HG03571 (cell line): ENCODE results near the gene PDE9A.

Experiments used
- ATAC-seq: cut with Tn5 transposase; IDR thresholded peaks from one replicate; pipeline ENCODE4 v1.9.1; 2021; ENCODE audit not compliant: unreplicated experiment

PDE9A gene

DNA sequence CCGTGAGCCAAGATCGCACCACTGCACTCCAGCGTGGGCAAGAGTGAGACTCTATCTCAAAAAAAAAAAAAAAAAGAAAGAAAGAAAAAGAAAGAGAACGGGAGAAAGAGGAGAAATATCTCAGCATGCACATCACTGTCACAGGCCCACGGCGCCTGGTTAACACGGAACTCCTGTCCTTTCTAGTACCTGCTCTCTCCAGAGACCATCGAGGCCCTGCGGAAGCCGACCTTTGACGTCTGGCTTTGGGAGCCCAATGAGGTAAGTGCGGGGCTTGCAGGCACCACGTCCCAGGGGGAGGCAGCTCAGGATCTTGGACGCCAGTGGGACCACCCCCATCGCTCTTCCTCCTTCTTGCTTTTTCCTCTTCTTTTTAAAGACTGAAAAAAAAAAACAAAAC lies 100.4 kb downstream of the PDE9A start:
- ATAC-seq: no peak

DNA sequence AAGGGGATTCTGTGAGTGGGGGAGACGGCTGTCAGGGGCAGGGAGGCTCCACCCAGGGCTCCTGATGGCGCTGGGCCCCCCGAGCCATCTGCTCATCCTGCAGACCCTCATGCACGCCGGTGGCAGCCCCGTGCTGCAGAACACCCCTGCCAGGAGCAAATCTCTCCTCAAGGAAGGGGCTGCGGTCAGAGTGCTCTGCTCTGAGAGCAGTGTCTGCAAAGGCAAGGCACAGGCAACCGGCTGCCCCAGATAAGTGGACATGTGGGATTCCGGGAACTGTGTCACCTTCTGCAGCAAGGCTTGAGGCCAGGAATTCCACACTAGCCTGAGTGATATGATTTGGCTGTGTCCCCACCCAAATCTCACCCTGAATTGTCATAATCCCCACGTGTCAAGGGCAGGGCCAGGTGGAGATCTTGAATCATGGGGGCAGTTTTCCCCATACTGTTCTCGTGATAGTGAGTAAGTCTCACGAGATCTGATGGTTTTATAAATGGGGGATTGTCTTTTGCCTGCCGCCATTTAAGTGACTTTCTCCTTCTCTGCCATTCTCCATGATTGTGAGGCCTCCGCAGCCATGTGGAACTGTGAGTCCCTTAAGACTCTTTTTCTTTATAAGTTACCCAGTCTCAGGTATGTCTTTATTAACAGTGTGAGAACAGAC lies 101.0 kb downstream of the PDE9A start:
- no peak for ATAC-seq

DNA sequence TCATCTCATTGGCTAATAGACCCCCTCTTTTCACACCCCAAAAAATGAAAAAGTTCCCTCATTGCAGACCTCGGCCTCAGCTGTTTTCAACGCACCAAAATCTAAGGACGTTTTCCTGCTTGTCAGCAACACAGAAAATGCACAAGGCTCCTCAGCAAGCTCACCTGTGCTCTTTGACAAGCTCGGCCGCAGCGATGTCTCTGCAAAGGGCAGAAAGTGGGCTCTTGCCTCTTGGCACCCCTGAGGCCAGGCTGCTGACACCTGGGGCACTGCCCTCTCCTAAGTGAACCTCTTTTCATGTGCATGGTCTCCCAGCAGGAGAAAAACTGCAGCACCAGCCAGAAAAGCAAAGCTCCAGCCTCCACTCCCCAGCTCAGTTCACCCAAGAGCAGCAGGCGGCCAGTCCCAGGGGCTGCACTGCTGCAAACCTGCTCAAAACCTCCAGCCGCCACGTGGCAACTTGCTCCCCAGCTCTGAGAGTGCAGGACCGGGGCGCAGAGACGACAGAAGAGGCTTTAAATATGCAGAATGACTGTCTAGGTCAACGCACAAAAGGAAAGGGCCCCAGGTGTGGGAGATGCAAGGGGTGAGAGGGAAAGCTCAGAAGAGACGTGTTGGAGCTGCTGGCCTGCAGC lies 101.7 kb downstream of the PDE9A start:
- ATAC-seq: no peak

DNA sequence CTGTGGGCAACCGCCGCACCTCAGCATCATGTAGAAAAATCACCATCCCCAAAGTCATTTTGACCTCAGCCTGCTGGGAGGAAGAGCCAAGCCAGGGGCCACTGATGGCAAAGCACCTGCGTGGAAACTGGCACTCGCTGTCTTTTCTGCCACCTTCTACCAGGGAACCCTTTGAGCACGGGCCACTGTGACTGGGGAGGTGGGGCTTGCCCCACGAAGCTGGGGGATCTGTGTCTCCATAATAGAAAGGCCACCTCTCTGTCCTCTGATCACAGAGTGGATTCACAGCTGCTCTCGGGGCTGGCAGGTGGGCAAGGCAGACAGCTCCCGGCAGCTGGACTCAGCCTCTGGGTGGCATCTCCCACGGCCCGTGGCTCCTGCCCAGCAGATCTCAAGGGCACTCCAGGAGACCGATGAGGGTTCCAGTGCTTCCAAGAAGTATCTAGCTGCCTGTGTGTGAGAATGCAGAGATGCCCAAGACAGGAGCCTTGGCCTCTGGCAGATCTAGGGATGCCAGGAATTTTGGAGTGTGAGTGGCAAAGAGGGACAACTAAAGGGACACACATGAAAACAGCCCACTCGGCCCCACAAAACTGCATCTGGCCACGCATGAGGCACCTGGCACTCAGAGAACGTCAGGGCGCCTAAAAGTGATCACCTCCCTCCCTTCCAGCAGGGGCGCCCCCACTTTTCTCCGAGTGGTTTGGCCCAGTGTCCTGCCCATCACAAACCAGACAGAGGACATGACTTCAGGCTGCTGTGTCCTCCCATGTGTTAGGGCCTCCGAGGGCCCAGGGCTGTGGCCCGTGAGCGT lies 102.6 kb downstream of the PDE9A start:
- ATAC-seq: no peak

DNA sequence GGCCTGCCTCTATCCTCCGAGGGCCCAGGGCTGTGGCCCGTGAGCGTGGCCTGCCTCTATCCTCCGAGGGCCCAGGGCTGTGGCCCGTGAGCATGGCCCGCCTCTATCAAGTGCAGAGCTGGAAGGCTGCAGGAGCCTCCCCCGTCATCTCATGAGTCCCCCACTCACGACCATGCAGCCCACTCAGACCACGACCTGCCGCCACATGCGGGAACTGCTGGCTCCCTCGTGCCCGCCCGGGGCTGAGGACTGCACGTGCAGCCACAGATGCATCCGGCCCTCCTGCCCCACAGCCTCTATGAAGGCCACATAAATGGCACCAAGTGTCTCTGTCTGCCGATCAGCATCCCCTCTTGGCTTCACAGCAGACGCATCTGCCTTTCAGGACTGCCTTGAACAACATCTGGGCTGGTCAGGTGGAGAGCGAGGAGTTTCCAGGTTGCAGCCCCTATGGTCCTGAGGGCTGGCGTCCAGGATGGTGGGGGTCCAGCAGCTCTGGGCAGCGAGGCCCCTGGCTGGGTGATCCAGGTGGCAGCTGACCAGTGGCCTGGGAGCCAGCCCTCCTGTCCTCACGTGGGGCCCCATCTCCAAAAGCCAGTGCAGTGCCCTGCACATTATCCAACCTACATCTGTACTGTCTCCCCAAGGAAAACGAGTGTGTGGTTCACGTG lies 103.3 kb downstream of the PDE9A start:
- ATAC-seq: no peak

DNA sequence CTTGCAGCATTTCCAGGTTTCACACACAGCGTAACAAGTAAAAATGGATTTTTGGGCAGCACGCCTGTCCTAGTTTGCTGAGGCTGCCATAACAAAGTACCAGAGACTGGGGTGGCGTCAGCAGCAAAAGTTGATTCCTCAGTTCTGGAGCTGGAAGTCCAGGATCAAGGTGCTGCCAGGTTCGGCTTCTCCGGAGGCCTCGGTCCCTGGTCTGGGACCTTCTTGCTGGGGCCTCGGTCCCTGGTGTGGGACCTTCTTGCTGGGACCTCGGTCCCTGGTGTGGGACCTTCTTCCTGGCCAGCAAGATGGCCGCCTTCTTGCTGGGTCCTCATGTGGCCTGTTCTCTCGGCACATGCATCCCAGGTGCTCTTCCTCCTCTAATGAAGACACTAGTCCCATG lies 104.0 kb downstream of the PDE9A start:
- ATAC-seq: no peak

DNA sequence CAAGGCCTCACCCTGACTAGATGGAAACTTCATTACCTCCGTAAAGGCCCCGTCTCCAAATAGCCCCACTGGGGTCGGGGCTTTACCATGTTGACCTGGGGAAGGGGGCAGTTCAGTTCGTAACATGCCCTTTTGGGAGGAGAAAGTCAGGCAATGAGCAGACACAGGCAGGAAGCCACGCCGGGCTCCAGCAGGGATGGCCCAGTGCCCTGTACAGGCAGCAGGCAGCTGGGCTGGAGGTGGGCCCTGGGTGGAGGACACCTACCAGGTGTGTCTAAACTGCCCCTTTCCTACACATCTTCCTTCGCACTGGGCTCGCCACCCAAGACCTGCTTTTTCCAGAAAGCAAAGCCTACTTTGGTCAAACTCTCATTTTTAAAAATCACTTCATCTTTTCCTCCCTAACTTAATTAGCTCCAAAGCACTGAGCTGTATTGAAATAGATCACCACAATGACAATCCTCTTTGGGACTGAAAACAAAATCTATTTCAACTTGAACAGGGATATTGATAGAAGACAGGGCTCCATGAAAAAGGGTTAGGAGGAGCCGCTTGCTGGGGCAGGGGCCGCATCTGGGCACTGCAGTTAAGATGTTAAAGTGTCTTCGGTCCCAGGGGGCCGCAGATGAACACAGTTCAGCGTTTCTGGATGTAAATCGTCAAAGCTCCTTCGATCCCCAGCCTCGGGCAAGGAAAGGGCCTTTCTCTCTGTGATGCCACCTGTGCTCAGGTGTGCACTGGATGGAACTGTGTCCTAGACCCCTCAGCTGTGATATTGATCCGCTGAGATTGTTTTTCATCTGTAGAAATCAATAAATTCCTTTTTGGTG lies 104.6 kb downstream of the PDE9A start:
- ATAC-seq: no peak

DNA sequence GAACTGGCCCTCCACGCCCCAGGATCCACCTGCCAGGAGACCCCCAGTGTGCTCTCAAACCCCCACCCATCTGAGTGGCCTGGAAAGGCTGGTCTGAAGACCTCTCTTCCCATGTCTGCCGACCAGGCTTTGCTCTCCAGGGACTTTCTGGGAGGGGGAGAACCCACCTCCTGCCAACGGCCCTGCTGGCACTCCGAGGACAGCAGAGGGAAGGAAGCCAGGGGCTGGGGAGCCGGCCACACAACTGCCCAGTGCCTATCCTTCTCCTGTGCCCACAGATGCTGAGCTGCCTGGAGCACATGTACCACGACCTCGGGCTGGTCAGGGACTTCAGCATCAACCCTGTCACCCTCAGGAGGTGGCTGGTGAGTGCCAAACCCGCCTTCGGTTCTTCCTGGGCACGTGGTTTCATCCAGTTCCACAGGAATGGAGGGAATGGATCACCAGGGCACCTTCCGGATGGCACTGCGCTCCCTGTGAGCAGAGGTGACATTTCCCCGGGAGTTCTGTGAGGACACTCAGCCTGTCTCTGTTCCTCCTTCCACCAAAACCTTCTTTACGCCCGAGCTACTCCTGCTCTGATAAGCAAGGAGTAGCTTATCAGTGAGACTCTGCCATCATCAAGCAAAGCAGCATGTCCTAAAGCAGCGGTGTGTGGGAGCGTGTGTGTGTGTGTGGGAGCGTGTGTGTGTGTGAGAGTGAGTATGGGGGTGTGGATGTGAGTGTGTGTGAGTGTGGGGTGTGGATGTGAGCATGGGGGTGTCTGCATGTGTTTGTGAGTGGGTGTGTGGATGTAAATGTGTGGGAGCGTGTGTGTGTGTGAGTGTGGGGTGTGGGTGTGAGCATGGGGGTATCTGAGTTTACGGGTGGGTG lies 105.5 kb downstream of the PDE9A start:
- no peak for ATAC-seq

DNA sequence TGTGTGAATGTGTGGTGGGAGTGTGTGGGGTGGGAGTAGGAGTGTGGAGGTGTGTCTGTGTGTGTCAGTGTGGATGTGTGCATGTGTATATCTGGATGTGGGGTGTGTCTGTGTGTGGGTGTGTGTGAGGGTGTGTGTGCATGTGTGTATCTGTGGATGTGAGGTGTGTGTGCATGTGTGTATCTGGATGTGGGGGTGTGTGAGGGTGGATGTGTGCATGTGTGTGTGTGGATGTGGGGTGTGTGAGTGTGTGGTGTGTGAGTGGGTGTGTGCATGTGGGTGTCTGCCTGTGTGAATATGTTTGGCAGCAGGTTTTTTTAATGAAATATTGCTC lies 106.1 kb downstream of the PDE9A start:
- no peak for ATAC-seq

DNA sequence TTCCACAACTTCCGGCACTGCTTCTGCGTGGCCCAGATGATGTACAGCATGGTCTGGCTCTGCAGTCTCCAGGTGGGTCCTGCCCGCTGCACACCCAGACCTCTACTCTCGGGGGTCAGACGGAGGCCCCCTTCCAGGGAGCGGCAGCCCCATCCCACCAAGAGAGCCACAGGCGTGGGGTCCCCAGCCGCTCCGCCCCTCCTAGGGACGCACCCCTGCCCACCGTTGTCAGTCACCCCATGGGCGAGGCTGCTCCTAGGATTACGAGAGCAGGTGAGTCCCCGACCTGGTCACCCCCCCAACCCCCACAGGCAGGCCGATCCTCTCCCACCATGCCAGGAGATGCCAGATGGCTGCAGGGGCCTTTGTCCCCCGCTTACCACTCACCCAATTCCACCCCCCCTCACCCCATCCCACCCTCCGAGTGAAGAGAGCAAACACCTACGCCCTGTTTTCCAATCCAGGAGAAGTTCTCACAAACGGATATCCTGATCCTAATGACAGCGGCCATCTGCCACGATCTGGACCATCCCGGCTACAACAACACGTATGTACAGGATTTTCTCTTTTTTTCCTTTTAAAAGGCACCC lies 107.0 kb downstream of the PDE9A start:
- no peak for ATAC-seq

DNA sequence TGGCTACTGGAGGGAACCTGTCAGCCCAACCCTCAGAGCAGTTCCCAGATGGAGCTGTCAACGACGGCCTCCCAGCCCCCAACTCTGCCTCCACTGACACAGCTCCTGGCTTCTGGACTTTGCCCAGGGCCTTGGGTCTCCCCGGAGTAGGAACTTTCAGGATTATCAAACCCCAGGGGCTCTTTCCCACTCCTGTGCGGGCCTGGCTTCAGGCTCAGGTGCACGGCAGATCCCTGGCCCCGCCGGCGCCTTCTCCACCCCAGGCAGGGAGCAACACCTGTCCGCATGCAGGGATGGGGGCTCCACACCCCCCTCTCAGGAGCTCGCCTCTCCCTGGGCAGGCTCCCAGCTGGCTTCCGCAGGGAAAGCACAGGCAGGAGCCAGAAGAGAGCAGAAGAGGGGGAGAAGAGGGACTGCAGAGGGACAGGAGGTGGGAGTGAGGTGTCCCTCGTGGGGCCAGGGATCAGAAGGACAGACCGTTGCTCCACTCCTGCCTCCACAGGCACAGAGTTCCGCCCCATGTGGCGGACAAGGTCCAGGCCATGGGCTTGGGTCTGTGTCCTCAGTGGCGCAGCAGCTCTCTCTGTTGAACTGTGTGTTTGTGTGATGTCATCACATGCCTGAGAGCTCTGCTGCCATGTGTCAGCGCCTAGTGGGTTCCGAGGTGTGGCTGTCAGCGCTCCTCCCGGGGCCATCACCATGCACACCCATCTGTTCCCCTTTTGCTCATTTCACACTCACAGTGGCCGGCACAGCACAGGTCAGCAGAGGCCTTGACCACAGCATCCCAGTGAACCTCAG lies 107.7 kb downstream of the PDE9A start:
- ATAC-seq: no peak

DNA sequence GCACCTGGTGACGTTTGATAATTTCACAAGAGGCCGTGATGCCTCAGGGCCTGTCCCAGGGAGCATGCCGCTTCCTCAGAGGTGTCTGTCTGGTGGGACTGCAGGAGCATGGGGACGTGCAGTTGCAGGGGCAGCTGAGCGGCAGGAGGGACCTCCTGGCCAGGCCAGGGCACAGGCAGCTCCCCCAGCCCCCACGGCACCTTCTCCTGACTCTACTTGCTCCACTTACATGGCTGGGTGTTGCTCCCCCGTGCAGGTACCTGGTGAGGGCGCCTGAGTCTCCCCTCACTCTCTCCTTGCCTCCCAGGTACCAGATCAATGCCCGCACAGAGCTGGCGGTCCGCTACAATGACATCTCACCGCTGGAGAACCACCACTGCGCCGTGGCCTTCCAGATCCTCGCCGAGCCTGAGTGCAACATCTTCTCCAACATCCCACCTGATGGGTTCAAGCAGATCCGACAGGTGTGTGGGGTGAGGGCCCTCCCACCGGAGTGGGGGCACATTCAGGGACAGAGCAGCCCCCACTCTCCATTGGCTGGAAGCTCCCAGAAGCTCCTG lies 108.4 kb downstream of the PDE9A start:
- no peak for ATAC-seq

DNA sequence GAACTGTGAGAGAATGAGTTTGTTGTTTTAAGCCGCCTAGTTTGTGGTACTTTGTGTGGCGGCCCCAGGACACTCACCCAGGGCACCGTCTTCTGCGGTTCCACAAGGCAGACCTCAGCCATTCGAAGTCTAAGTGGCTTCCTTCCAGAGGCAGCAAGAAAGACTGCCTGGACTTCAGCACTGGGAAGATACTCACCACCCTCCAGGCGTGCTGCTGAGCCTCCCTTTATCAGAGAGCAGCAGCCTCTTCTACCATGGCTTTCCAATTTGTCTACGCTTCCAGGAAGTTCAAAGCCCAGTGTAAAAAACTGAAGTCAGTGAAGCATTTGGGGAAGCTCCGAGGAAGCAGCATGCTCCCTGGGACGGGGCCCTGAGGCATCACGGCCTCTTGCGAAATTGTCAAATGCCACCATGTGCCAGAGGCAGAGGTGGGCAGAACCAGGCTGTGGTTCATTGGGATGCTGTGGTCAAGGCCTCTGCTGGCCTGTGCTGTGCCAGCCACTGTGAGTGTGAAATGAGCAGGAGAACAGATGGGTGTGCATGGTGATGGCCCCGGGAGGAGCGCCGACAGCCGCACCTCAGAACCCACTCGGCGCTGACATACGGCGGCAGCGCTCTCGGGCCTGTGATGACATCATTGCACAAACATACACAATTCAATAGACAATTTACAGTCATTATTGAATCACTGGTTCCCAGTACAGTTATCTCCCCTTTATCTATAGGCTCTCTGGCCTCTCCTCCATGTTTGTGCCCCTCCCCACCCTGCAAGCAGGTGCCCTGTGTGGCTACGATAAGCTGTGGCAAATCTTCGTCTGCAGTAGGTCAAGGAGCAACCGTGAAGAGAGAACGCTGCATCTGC lies 110.4 kb downstream of the PDE9A start:
- no peak for ATAC-seq

DNA sequence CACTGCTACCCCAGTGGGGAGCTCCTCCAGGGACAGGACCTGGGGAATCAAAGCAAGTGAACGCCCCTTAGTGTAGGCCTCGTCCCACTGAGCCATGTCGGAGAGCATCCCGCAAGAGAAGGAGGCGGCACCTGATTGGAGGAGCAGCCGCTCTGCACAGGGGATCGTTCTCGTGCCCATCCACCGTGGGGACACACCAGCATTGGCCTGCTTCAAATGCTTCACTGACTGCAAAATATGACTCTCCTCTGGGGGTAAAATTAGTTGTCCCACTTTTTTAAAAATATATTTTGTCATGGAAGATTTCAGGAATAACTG lies 111.0 kb downstream of the PDE9A start:
- ATAC-seq: no peak

DNA sequence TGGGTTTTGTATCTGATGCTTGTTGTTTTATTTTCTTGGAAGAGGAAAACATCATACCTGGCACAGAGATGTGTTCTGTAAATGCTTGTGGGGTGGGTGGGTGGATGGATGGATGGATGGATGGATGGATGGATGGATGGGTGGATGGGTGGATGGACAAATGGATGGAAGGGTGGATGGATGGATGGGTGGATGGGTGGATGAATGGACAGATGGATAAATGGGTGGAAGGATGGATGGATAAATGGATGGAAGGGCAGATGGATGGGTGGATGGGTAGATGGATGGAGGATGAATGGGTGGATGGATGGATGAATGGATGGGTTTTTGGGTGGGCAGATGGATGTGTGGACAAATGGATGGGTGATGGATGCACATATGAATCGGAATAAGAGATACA lies 111.5 kb downstream of the PDE9A start:
- no peak for ATAC-seq

DNA sequence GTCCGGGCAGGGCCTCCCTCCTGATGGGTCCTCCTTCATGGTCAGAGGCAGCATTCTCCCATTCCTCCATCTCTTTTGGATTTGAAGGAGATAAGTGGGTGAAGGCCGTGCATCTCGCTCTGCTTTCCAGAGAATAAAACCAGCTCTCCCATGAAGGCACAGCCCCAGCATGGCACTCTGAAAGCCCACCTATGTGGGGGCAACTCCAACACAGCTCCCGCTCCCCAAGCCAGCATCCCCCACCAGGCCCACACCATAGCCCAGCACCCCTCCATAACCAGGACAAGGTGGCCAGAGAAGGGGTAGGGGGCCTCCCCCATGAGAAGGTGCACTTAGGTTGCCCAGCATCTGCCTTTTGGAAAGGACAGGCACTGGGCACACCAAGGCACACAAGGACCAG lies 112.2 kb downstream of the PDE9A start:
- no peak for ATAC-seq

DNA sequence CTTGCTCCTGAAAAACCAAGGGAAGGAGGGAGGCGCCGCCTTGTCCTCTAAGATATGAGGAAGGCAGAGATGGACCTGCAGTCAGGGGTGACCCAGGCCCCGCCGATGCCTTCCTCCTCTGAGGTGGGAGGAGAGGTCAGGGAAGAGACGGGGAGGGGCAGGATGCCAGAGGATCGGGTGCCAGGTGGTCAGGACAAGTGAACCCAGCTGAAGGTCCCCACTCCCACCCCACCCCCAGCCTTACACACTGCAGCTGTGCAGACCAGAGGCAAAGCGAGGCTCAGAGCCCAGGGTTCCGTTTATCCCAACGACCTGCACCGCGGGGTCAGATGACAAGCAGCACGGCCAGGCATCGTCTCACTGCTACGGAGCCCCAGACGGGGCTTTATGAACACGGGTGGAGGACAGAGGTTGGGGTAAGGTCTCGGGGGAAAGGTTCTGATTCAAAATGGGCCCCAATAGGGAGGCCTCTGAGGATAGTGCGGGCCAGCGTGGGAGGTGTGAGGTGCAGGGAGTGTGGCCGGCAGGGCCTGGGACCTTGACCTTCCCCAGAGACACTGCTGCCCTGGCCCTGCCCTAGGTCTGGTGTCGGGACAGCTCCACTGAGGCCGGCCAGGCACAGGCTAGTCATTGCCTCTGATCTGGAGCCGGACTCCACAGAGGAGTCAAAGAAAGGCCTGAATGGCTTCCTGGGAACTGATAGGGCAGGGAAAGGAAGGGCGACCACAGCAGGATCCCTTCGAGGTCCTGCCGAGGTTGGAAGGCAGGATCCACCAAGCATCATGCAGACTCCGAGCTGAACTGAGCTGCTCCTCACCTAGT lies 113.5 kb downstream of the PDE9A start:
- ATAC-seq: no peak
